GM23338 (cell line): ENCODE data around the gene TRAF3.

ENCODE experiments used
- CTCF ChIP-seq, 2 experiments: fragments of 200-600 bp in 1 of 2; sonication (generic) in 1 of 2; conservative IDR thresholded peaks; 2 replicates each; pipeline versions ENCODE4 v1.5.1 to v1.6.1; 2016 to 2017; ENCODE audit warnings: antibody characterized with exemption in 2 of 2, low read depth in 2 of 2, mild to moderate bottlenecking in 2 of 2, moderate library complexity in 1 of 2
- ETS1 ChIP-seq: IDR thresholded peaks from 2 replicates; pipeline ENCODE4 v1.6.1; 2016; ENCODE audit warnings: antibody characterized with exemption
- EZH2 ChIP-seq: fragments of 200-600 bp; sonication (generic); IDR thresholded peaks from one replicate; pipeline ENCODE4 v1.8.0; 2017; ENCODE audit warnings: antibody characterized with exemption, mild to moderate bottlenecking, low read depth; ENCODE audit not compliant: unreplicated experiment
- POLR2AphosphoS5 ChIP-seq: IDR thresholded peaks from 2 replicates; pipeline ENCODE4 v1.6.1; 2016; ENCODE audit warnings: antibody characterized with exemption, low read depth

- TF ChIP-seq CTCF (conservative IDR thresholded peaks at IDR 0.05; ENCODE audit: low read depth in 2 of 2): no peak
- no peak for TF ChIP-seq EZH2
- TF ChIP-seq POLR2AphosphoS5: no peak
- no peak for TF ChIP-seq ETS1
These were observed 130.1 kb downstream of the TRAF3 start for GRCh38 chr14:102907303-102907844.
